ENCODE measurements around the gene KDM3A.

Gene KDM3A, protein sequence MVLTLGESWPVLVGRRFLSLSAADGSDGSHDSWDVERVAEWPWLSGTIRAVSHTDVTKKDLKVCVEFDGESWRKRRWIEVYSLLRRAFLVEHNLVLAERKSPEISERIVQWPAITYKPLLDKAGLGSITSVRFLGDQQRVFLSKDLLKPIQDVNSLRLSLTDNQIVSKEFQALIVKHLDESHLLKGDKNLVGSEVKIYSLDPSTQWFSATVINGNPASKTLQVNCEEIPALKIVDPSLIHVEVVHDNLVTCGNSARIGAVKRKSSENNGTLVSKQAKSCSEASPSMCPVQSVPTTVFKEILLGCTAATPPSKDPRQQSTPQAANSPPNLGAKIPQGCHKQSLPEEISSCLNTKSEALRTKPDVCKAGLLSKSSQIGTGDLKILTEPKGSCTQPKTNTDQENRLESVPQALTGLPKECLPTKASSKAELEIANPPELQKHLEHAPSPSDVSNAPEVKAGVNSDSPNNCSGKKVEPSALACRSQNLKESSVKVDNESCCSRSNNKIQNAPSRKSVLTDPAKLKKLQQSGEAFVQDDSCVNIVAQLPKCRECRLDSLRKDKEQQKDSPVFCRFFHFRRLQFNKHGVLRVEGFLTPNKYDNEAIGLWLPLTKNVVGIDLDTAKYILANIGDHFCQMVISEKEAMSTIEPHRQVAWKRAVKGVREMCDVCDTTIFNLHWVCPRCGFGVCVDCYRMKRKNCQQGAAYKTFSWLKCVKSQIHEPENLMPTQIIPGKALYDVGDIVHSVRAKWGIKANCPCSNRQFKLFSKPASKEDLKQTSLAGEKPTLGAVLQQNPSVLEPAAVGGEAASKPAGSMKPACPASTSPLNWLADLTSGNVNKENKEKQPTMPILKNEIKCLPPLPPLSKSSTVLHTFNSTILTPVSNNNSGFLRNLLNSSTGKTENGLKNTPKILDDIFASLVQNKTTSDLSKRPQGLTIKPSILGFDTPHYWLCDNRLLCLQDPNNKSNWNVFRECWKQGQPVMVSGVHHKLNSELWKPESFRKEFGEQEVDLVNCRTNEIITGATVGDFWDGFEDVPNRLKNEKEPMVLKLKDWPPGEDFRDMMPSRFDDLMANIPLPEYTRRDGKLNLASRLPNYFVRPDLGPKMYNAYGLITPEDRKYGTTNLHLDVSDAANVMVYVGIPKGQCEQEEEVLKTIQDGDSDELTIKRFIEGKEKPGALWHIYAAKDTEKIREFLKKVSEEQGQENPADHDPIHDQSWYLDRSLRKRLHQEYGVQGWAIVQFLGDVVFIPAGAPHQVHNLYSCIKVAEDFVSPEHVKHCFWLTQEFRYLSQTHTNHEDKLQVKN (N-terminal part only)

DNA sequence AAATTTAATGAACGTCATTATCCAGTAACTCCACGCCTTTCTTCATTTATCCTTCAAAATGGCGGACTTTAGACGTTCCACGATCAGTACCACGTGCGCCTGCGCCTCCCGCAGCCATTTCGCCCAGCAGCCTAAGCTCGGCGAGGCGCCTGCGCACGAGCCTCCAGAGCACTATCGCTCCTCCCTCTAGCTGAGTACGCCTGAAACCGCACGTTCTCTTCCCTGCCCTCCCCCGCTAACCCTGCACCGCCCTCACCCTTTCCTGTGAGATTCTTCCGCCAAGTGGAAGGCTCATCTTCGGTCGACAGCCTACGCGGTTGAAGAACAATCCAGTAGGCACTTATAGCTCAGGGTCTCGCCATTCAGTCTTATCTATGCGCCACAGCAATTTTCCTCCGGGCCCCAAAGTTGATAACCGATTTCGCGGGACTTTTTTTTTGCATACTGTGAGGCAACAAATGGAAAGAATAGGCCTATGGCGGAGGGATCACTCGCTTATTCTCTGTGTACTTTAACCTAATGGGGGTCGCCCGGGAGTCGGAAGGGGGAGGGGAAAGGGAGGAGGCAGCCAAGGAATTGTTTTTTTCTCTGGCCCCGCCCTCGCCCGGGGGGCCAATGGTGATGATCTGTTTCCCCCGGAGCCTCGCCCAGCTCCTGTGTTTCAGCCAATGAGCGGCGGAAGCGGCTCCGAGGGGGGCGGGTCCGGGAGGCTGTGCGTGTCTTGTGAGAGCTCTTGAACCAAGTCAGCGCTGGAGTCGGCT is at the start of gene KDM3A:
Gene KDM3A, plus strand, starts transcription at position 741 of the 761 bp plus-strand sequence. CDS start 677 bp downstream, outside the sequence.
- DNase-seq (ENCODE audit: low read depth), result peak; percentile 99

DNA sequence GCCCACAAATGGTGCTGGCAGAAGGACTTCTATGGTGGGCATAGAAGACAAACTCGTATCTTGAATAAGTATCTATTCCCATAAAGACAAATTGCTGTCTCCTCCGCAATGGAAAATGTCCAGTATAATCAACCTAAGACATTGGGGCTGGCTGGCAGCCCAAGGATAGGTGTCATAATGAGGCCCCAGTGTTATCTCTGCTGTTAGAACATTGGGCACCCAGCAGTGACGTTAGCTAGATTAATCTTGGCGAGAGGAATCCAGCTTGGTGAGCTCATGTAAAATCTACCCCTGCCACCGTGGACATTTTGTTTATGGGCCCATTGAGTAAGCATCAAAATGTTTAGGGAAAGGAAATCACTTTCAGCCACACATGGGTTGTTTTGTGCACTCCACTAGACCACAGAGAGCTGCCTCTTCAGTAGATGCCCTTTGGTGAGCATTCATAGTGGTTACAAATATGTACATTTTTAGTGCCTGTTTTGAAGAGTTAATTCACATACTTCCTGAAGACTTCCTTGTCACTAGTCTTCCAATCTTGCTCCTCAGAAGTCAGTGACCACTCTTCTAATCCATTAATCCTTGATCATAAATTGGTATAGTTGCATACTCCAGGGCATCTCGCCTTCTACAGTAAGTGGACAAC is 48.2 kb upstream of the KDM3A start:
- DNase-seq (ENCODE audit: low read depth), result no peak

DNA sequence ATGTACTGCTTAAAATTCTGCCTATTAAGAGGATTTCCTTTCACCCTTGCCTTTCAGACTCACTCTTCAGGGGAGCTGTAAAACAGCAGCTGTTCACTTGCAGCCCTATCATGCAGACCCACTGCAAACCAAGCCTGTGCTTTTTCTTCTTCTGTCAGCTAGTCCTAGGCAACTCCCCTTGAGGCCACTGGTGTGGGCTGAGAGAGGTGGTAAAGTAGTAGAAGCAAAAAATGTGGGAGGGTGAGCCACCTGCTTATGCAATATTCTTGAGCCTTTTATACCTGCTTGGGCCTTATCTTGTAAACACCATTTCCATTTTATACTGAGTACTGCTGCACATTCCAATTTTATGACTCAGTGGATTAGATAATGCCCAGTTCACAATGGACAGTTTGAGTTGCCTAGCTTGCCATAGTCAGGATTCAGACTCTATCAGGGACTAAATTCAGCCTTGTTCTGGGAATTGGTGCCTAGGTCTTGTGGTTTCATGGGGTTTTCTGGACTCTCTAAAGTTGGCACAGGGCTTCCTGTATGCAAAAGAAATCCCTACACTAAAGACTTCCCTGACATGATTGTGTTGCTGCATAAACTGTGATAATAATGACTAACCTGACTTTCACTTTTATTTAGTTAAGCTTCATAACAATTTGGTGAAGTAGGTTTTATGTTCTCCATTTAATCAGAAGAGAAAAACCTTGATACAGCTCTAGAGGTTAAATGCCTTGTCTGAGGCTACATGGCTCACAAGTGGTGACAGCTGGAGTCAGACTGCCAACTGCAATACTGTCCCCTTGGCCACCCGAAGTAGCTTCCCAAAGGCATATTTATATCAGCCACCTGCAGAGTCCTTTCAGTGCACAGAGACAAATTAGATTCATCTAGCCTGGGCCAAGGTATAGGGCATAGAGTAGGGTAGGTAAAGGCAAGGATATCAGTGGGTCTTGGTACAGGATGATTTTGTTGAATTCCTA is 47.4 kb upstream of the KDM3A start:
- DNase-seq (ENCODE audit: low read depth), result no peak

DNA sequence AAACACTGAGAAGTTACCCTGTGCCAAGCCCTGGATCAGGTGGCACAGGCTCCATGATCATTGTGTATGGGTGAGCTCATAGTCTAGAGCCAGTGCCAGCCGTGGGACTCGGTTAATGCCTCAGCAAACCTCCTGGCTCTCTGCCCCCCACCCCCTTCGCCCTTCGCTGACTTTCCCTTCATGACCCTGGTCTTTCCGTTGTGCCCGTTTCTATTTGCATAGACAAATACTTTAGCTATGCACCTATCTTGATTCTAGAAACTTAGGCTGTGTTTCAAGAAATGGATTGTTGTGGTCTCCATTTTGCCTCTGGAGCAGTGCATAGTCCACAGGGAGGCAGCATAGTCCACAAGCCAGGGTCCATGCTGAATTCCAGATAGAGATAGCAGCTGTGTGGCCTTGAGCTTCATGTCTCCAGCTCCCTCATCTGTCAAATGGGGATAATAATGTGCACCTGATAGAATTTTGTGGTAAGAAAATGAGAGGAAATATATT is 44.8 kb upstream of the KDM3A start:
- DNase-seq (ENCODE audit: low read depth), result no peak

DNA sequence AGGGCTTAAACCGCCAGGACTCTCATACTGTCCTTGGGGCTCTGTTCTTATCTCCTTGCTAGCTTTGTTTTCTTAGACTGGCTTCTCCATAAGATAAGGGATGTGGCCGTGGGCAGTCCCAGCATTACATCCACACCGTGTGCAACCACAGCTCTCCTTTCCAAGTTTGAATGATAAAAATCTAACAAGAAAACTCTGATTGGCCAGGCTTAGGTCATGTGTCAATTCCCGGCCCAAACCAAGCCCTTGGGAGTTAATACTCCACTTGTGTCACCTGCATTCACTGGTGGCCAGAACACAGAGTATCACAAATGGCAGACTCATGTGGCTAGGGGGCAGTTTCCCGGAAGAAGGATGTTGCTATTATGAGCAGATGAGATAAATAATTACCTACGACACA is 43.2 kb upstream of the KDM3A start:
- DNase-seq (ENCODE audit: low read depth), result no peak

DNA sequence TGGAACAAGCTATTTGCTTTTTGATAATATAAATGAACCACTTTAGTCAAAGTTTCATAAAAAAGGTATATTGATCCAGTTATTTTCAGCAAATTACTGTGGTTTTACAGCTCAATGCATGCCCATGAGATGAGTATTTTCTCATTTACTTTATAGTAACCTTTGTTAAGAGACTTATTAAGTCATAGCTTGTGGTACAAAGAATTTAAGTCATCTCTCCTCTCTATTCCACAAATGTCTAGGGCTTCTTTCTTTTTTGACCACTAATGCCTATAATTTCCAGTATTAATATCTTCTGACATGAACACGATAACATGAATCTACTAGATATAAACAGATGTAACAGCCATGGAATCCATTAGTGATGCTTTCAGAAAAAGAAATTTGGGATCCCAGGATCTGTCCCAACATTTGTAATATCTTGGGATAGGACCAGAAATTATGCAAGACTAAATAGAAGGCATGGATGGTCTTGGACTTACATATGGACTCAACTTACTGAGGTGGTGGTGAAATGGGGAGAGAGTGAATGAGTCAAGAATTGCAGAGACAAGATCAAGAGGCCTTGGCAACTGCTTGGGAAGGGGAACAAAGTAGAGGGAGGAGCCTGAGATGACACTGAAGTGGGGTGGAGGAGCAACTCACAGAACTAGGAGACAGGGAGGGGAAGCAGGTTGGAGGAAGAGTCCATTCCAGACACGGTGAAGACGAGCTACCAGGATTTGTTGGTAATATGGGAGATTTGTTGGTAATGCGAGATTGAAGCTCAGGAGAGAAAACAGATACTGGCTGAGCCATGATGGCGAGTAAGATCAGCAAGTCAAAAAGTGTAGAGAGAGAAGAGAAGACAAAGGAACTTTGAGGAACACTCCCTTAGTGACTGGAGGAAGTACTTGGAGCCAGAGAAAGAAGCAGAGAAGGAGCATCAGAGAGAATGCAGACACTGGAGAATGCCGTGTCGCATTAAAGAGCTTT is 42.4 kb upstream of the KDM3A start:
- no peak for DNase-seq (ENCODE audit: low read depth)

DNA sequence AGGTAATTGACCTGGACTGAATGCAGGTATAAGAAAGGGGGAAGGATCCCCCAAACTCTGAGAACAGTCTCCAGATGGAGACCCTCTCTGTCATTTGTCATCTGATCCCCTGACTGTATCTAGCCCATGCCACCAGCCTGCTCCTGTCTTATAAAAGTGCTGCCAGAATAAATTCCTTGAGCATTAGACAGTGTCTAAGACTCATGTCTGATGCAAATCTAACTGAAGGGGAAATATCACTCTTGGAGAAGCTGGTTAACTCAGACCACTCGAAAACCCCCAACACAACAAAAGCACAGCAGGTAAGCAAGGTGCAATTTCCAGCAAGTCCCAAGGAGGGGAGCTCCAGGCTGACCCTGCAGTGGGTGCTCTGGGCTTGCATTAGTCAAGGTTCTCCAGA is 40.9 kb upstream of the KDM3A start:
- DNase-seq (ENCODE audit: low read depth), result no peak

DNA sequence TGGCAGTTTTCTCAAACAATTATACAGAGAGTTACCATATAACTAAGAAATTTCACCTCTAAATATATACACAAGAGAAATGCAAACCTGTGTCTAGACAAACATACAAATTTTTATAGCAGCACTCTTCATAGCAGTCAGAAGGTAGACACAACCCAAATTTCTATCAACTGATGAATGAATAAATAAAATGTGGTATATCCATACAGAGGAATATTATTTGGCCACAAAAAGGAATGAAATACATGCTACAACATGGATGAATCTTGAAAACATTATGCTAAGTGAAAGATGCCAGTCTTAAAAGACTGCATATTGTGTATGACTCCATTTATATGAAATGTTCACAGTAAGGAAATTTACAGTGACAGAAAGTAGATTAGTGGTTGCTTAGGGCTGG is 30.6 kb upstream of the KDM3A start:
- DNase-seq (ENCODE audit: low read depth), result no peak

DNA sequence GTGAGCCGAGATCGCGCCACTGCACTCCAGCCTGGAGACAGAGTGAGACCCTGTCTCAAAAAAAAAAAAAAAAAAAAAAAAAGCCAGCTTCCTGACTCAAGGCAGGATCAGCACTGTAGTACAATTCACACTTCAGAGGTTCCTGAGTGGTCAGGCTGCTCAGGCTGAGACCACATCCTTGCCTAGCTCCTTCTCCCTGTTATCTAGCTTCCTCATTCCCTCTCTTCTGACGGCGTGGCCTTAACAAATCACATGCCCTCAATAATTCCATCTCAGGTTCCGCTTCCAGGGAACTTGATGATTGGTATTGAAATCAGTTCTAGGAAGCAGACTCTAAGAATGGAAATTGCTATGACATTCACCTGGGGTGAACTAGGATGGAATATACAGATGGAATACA is 29.8 kb upstream of the KDM3A start:
- no peak for DNase-seq (ENCODE audit: low read depth)

DNA sequence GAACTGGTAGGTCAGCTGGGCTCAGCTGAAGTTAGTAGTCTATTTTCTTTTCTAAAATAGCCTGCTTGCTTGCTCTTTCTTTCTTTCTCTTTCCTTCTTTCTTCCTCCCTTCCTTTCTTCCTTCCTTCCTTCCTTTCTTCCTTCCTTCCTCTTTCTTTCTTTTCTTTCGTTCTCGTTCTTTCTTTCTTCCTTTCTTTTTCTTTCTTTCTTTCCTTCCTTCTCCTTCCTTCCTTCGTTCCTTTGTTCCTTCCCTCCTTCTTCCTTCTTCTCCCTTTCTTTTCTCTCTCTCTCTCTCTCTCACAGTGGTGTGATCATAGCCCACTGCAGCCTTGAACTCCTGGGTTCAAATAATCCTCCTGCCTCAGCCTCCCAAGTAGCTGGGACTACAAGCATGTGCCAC is 29.2 kb upstream of the KDM3A start:
- DNase-seq (ENCODE audit: low read depth), result no peak

DNA sequence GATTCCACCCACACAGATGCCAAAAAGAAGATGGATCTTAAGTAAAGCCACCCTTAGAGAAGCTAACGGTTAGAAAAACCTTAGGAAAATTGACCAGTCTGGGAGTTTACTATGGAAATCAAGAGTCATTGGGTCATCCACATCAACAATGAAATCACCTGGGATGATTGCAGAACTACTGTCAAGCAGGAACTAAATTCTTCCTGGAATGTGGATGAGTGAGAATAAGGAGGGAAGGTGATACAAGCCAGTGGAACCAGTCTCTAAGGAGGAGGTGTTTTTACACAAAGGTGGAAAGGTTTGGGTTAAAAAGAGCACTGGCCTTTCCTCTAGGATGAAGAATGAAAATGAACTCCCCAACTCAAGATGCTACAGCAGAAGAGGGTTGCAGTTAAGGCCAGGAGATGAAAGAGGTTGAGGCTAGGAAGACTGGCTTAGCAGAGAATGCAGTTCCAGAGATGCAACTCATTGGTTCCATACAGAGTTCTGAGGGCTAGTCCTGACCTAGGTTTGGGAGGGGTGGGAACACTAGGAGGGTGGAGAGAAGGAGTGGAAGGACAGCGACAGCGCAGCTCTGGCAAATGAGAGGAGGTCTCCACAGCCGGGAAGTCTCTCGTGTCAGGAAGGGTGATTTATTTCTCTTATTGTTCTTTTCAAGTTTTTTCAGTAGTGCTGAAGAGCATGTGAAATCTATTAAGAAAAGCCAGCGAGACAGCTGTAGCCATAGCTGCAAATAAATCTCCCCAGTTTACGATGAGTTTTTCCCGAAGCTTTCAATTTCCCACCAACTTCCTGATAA is 27.7 kb upstream of the KDM3A start:
- DNase-seq (ENCODE audit: low read depth), result no peak

DNA sequence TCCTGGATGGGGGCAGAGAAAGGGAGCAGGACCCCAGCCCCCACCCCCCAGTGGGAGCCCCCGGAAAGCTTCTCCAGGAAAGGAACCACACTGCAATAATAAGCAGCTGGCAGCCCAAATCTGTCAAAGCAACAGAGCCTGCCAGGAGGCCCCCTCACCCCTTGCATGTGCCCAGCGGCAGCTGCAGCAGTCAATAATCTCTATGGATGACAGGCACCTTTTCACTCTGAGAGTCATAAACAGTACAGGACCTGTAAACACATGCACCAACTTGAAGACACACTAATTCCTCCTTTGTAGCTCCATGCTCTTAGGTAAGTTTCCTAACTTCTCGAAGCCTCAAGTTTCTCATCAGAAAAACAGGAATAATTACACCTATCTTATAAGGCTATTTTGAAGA is 26.2 kb upstream of the KDM3A start:
- no peak for DNase-seq (ENCODE audit: low read depth)

DNA sequence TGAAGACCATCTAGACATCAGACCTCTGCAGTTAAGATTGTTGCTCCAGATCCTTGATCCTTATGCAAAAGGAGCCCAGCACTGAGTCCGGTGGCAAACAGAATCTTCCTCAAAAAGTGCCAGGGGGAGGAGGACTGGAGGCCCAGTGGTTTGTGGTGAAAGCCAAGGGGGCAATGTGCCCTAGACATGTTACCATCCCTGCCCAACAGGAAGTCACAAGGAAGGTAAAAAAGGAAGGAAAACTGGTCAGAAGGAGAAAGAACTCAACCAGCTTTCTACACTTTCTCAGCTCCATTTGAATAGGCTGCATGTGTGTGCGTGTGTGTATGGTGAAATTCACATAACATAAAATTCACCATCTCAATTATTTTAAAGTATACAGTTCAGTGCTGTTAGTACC is 25.0 kb upstream of the KDM3A start:
- no peak for DNase-seq (ENCODE audit: low read depth)

DNA sequence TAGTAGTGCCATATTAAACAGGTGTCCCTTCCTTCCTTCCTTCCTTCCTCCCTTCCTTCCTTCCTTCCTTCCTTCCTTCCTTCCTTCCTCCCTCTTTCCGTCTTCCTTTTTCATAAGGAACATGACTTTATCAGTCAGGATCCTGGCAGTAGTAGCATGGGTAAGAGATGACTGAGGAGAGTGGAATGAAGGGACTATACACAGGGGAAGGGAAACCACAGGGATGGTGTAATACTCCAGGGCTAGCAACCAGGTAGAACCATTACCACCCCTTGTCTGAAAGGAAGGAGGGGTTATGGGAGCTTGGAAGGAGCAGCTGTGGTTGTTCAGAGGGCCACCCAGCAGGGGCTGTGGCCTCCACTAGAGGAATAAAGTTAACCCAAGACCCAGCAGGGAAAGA is 23.2 kb upstream of the KDM3A start:
- no peak for DNase-seq (ENCODE audit: low read depth)

DNA sequence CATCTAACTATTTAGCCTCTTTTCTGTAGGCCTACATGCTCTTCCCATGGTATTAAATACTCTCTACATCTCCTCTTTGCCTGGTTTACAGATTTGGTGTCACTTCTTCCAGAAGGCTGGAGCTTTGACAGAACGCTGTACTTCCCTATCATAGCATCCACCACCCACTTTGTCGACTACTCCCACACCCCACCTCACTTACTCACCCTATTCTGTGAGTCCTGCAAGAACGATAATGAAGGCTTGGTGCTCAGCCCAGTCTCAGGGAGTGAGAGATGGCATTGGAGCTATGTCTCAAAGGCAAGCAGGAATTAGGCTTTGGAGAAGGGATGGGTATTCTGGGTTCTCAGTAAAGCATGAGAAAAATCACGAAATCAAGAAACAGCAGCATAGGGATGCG is 20.3 kb upstream of the KDM3A start:
- no peak for DNase-seq (ENCODE audit: low read depth)

DNA sequence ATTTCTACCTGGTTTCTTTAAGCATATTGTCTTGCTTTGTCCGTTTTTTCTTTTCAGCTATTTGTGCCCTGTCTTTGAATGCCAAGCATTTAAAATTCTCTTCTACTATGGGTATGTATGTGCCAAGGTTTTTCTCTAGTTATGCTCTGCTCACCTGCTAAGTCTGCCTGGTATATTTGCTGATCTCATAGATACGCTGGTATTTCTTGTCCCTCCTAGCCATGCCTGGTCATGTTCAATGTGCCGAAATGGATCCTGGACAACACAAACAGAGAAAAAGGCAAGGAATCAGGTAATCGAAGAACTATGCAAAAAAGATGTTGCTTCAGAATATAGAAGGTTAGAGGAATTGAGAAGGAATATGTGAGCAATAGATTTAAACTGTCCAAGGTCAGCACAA is 14.9 kb upstream of the KDM3A start:
- no peak for DNase-seq (ENCODE audit: low read depth)

DNA sequence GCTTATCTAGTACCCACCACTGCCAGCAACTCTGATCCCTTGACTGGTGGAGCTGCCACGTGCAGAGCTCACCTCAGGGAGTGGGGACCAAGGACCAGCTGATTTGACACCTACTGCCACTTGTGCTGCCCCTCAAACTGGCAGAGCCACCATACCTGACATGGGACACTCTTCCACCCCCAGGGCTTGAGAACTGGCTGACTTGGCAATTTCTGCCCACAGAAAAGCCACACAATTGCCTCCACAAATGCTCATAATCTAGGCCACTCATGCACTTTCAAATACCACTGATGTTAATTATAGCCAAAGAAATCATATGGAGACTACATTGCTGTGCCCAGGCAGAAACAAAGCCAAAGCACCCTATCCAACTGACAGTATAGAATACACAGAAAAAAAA is 11.8 kb upstream of the KDM3A start:
- no peak for DNase-seq (ENCODE audit: low read depth)

DNA sequence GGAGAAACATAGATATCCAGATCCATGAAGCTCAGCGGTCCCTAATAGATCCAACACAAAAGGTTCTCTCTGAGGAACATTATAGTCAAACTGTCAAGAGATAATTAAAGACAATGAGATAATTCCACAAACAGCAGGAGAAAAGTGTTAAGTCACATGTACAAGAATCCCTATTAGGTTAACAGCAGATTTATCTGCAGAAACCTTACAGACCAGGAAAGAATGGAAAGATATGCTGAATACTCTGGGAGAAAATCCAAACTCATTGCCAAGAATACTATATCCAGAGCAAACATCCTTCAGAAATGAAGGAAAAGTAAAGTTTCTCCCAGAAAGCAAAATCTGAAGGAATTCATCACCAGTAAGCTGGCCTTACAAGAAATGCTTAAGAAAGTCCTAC is 10.8 kb upstream of the KDM3A start:
- no peak for DNase-seq (ENCODE audit: low read depth)
